ENCODE measurements around the gene PHKA1. TPM values are rescaled to one million over a fixed set of nuclear protein-coding genes. Genes with fewer than 3 reads are reported as not detected.
"Not testable (repeated sequence)": the region's sequence is repeated elsewhere in the genome, so short reads cannot be mapped to it uniquely, and the experiment has no call there.

PHKA1 gene
- total RNA-seq, 6 donors from 2014 or later, result 2.3 to 10.5 (median 3.4) TPM

- WGBS, 2 donors, result 51 to 74% methylated on average over 4 of the region's 4 CpGs
- no peaks in the 10 kb centered on the region for H3K9me3 ChIP-seq
- no peaks in the 10 kb centered on the region for H3K36me3 ChIP-seq
- H3K27ac ChIP-seq, result no peak overlapping the region
- no peaks in the 10 kb centered on the region for H3K27me3 ChIP-seq
- H3K4me1 ChIP-seq, result no peaks in the 10 kb centered on the region
- ATAC-seq (ENCODE audit: low FRiP score in 2 of 2) (no peak), DNase-seq (no peak)
- no peak overlapping the region for H3K4me3 ChIP-seq
- TF ChIP-seq EP300 (IDR thresholded peaks at IDR 0.05) (no peak), CTCF (IDR thresholded peaks at IDR 0.05) (no peak), POLR2A (IDR thresholded peaks at IDR 0.05) (no peak), POLR2AphosphoS5 (IDR thresholded peaks at IDR 0.05) (no peak)
Observed at GRCh38 chrX:72685810-72686456, 28.2 kb downstream of the PHKA1 start.

- H3K9me3 ChIP-seq, result no peaks in the 10 kb centered on the region
- no peak overlapping the region for H3K27ac ChIP-seq
- 18 to 56% methylated on average over 1 of the region's 1 CpG for WGBS, 2 donors
- TF ChIP-seq POLR2A (IDR thresholded peaks at IDR 0.05) (no peak), POLR2AphosphoS5 (IDR thresholded peaks at IDR 0.05) (no peak), CTCF (IDR thresholded peaks at IDR 0.05) (no peak), EP300 (IDR thresholded peaks at IDR 0.05) (no peak)
- no peaks in the 10 kb centered on the region for H3K4me1 ChIP-seq
- DNase-seq, result no peak
- H3K36me3 ChIP-seq, result no peaks in the 10 kb centered on the region
- no peak overlapping the region for H3K4me3 ChIP-seq
- no peaks in the 10 kb centered on the region for H3K27me3 ChIP-seq
- no peak for ATAC-seq (ENCODE audit: low FRiP score in 2 of 2)
Observed at GRCh38 chrX:72685018-72685417, 29.1 kb downstream of the PHKA1 start.

GRCh38 chrX:72683631-72684030, 30.5 kb downstream of the PHKA1 start:
- TF ChIP-seq POLR2AphosphoS5 (IDR thresholded peaks at IDR 0.05) (no peak), POLR2A (IDR thresholded peaks at IDR 0.05) (no peak), EP300 (IDR thresholded peaks at IDR 0.05) (no peak), CTCF (IDR thresholded peaks at IDR 0.05) (no peak)
- DNase-seq, result no peak
- Histone ChIP-seq H3K4me1 (no peaks in the 10 kb centered on the region), H3K9me3 (no peaks in the 10 kb centered on the region), H3K36me3 (no peaks in the 10 kb centered on the region), H3K27me3 (no peaks in the 10 kb centered on the region), H3K4me3 (no peak overlapping the region), H3K27ac (no peak overlapping the region)
- ATAC-seq (ENCODE audit: low FRiP score in 2 of 2), result no peak
- 91 to 100% methylated on average over 1 of the region's 1 CpG for WGBS, 2 donors

- Histone ChIP-seq H3K27ac (no peak overlapping the region), H3K27me3 (no peaks in the 10 kb centered on the region)
Observed at GRCh38 chrX:72676465-72676864, 37.6 kb downstream of the PHKA1 start.

GRCh38 chrX:72673951-72674350, 40.2 kb downstream of the PHKA1 start:
- not testable (repeated sequence) for H3K27me3 ChIP-seq; ATAC-seq (ENCODE audit: low FRiP score in 2 of 2); H3K4me3 ChIP-seq; H3K27ac ChIP-seq; H3K9me3 ChIP-seq; H3K4me1 ChIP-seq; DNase-seq; H3K36me3 ChIP-seq
- 89% methylated on average over 1 of the region's 1 CpG; no CpG with 5 or more reads in 1 of the 2 donors for WGBS, 2 donors

More at GRCh38 chrX:72676465-72676864, 37.6 kb downstream of the PHKA1 start:
- Histone ChIP-seq H3K9me3 (no peaks in the 10 kb centered on the region), H3K36me3 (no peaks in the 10 kb centered on the region), H3K4me1 (no peaks in the 10 kb centered on the region), H3K4me3 (no peak overlapping the region)
- TF ChIP-seq POLR2AphosphoS5 (IDR thresholded peaks at IDR 0.05) (no peak), POLR2A (IDR thresholded peaks at IDR 0.05) (no peak), EP300 (IDR thresholded peaks at IDR 0.05) (no peak)
- ATAC-seq (ENCODE audit: low FRiP score in 2 of 2), result no peak
- DNase-seq, result no peak
- WGBS, 2 donors, result 85 to 96% methylated on average over 2 of the region's 2 CpGs

GRCh38 chrX:72669508-72669907, 44.6 kb downstream of the PHKA1 start:
- not testable (repeated sequence) for H3K27me3 ChIP-seq; H3K4me1 ChIP-seq; H3K9me3 ChIP-seq; DNase-seq; H3K27ac ChIP-seq; H3K4me3 ChIP-seq; H3K36me3 ChIP-seq; ATAC-seq (ENCODE audit: low FRiP score in 2 of 2)
- 93% methylated on average over 5 of the region's 5 CpGs; no CpG with 5 or more reads in 1 of the 2 donors for WGBS, 2 donors
